Parathyroid adenoma (tissue), 2 donors: ENCODE results near the gene MAP6.
A peak's percentile ranks its signal among the peaks of the same experiment; 100 is the strongest.

ENCODE experiments used
- H2AFZ ChIP-seq: fragments of 300-600 bp; sonication (generic); one replicate; pipeline ENCODE4 v1.7.0; 2017; ENCODE audit warnings: antibody characterized with exemption, mild to moderate bottlenecking
- H3K27ac ChIP-seq: fragments of 300-600 bp; sonication (generic); one replicate; pipeline ENCODE4 v1.7.0; 2017
- H3K27me3 ChIP-seq: fragments of 300-600 bp; sonication (generic); one replicate; pipeline ENCODE4 v1.7.0; 2017; ENCODE audit warnings: low read length; ENCODE audit not compliant: control insufficient read depth, insufficient read depth
- H3K36me3 ChIP-seq: fragments of 300-600 bp; sonication (generic); one replicate; pipeline ENCODE4 v1.7.0; 2017; ENCODE audit warnings: low read length; ENCODE audit not compliant: control insufficient read depth, insufficient read depth
- H3K4me1 ChIP-seq: fragments of 300-600 bp; sonication (generic); one replicate; pipeline ENCODE4 v1.7.0; 2017; ENCODE audit warnings: control low read depth
- H3K4me2 ChIP-seq: fragments of 300-600 bp; sonication (generic); one replicate; pipeline ENCODE4 v1.7.0; 2017; ENCODE audit warnings: low read length
- H3K4me3 ChIP-seq: fragments of 300-600 bp; sonication (generic); one replicate; pipeline ENCODE4 v1.7.0; 2017; ENCODE audit warnings: low read depth, low read length
- H3K79me2 ChIP-seq: fragments of 300-600 bp; sonication (generic); one replicate; pipeline ENCODE4 v1.7.0; 2017; ENCODE audit warnings: control low read depth
- H3K9ac ChIP-seq: fragments of 300-600 bp; sonication (generic); one replicate; pipeline ENCODE4 v1.7.0; 2017; ENCODE audit warnings: mild to moderate bottlenecking
- H3K9me3 ChIP-seq: fragments of 300-600 bp; sonication (generic); one replicate; pipeline ENCODE4 v1.7.0; 2017; ENCODE audit warnings: low read length; ENCODE audit not compliant: control insufficient read depth
- TF ChIP-seq, protein P1 (sequence below): fragments of 300-600 bp; sonication (generic); IDR thresholded peaks from one replicate; pipeline ENCODE4 v1.7.0; 2017; ENCODE audit warnings: antibody characterized with exemption, mild to moderate bottlenecking
- donor health status: primary hyperparathyroidism.

Gene MAP6

DNA sequence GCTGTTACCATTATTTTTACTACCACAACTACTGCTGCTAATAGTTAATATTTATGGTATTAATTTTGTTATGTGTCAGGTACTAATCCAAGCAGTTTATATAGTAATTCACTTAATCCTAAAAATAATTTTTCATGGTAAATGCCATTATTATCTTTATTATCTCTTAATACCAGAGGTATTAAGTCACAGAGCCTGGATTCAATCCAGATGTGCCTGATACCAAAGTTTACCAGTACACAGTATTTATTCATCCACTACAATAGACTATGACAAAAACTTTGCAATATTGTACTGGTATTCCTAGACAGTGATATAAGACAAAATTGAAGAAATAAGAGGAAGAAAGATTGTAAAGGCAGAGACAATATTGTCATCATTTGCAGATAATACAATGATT, 24.5 kb downstream of the MAP6 start:
- Histone ChIP-seq H3K79me2 (no peaks in the 10 kb centered on the region), H3K4me1 (peaks cover 2% of the 10 kb centered on the region), H3K4me3 (no peak overlapping the region), H3K27me3 (no peaks in the 10 kb centered on the region), H3K9ac (no peak overlapping the region), H3K27ac (no peak overlapping the region), H3K36me3 (no peaks in the 10 kb centered on the region), H3K4me2 (no peak overlapping the region), H3K9me3 (no peaks in the 10 kb centered on the region), H2AFZ (no peak overlapping the region)
- TF ChIP-seq, protein P1, sequence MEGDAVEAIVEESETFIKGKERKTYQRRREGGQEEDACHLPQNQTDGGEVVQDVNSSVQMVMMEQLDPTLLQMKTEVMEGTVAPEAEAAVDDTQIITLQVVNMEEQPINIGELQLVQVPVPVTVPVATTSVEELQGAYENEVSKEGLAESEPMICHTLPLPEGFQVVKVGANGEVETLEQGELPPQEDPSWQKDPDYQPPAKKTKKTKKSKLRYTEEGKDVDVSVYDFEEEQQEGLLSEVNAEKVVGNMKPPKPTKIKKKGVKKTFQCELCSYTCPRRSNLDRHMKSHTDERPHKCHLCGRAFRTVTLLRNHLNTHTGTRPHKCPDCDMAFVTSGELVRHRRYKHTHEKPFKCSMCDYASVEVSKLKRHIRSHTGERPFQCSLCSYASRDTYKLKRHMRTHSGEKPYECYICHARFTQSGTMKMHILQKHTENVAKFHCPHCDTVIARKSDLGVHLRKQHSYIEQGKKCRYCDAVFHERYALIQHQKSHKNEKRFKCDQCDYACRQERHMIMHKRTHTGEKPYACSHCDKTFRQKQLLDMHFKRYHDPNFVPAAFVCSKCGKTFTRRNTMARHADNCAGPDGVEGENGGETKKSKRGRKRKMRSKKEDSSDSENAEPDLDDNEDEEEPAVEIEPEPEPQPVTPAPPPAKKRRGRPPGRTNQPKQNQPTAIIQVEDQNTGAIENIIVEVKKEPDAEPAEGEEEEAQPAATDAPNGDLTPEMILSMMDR: no peak

DNA sequence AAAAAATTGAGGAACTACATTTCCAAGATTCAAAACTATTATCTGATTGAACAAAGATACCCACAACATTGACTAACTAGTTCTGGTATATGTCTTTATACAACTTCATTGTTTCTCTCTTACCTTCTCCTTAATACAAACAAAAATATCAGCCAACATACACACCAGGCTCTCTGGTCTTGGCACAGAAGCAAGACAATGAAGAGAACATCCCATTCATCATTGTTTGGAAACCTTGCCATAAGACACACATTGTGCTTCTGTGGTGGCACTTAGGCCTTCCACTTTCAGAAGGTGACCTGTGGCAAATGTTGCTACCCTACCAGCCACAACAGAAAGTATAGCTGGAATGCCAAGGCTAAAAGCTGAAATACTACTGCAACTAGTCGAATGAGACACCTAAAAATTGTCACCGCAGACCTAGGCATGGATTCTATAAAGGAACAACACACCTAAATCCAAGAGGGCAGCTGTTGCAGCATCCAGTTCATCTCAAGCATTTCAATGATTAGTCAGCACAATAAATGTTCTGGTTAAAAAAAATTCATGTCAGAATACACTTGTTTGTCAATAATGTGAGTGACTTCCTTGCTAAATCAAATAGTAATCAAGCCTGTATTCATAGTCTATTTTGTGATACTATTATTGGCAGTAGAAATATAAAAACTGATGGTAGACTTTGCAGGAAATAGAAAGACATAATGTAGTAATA, 26.3 kb downstream of the MAP6 start:
- Histone ChIP-seq H3K4me2 (no peak overlapping the region), H2AFZ (no peak overlapping the region), H3K27ac (no peak overlapping the region), H3K27me3 (no peaks in the 10 kb centered on the region), H3K4me1 (peaks cover 2% of the 10 kb centered on the region), H3K36me3 (no peaks in the 10 kb centered on the region), H3K9me3 (no peaks in the 10 kb centered on the region), H3K9ac (no peak overlapping the region), H3K4me3 (no peak overlapping the region), H3K79me2 (no peaks in the 10 kb centered on the region)
- TF ChIP-seq, protein P1: no peak

DNA sequence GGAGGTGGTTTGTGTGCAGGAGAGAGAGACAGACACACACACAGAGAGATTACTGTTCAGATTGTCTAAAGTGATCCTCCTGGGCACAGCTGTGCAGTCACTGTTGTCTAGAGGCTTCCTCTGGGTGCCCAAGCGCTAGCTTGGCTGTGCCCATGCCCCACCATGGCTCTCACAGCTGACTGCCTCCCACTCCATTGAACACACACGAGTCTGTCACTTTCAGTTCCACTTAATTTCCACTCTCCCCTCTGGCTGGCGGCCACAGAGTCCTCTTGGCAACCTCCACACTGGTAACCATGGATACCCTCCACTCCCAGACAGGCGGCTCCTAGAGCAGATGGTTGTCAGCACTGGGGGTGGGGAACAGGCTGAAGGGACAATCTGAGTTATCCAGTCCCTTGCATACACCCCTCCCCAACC, 29.1 kb downstream of the MAP6 start:
- Histone ChIP-seq H3K9me3 (no peaks in the 10 kb centered on the region), H3K27me3 (no peaks in the 10 kb centered on the region), H3K4me3 (no peak overlapping the region), H3K4me1 (peaks cover 2% of the 10 kb centered on the region), H2AFZ (no peak overlapping the region), H3K79me2 (no peaks in the 10 kb centered on the region), H3K4me2 (no peak overlapping the region), H3K27ac (peak overlapping the region; percentile 2), H3K9ac (no peak overlapping the region), H3K36me3 (no peaks in the 10 kb centered on the region)
- TF ChIP-seq, protein P1: no peak

DNA sequence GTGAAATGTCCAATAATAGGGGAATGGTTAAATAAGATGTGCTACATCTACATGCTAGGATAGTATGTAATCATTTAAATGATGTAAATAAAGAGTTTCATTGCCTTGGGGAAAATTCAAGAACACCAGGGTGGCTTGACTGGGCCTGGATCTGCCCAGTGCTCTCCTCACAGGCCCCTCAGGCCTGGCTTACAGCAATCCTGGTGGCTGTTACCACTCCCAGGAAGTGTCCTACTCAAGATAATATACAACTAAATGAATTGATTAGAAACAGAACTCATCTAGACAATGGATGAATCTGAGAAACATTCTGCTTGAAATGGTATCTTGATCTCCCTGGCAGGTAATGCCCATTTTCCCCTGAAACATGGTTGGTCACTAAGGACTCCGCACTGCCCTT, 30.8 kb downstream of the MAP6 start:
- no peaks in the 10 kb centered on the region for H3K79me2 ChIP-seq
- peaks cover 2% of the 10 kb centered on the region for H3K4me1 ChIP-seq
- H3K4me2 ChIP-seq: no peak overlapping the region
- TF ChIP-seq, protein P1: no peak
- no peak overlapping the region for H3K27ac ChIP-seq
- no peak overlapping the region for H2AFZ ChIP-seq
- no peak overlapping the region for H3K9ac ChIP-seq
- no peaks in the 10 kb centered on the region for H3K36me3 ChIP-seq
- no peak overlapping the region for H3K4me3 ChIP-seq
- H3K27me3 ChIP-seq: no peaks in the 10 kb centered on the region
- no peaks in the 10 kb centered on the region for H3K9me3 ChIP-seq
